NCI-H1417 (cell line): Measurements from ENCODE around the gene FLNC.

Source experiments
- DNase-seq, 3 experiments: peaks; one replicate each; lab custom pipeline; 2025; lab: John Stamatoyannopoulos, UW

FLNC gene

GRCh38 chr7:128844777-128845311 lies 14.6 kb downstream of the FLNC start:
- DNase-seq, result no peak

GRCh38 chr7:128845475-128845874 lies 15.3 kb downstream of the FLNC start:
- no peak for DNase-seq

- no peak for DNase-seq
These were observed 15.8 kb downstream of the FLNC start for GRCh38 chr7:128845987-128846386.

- no peak for DNase-seq
These were observed 16.7 kb downstream of the FLNC start for GRCh38 chr7:128846781-128847444.

- no peak for DNase-seq
These were observed 17.6 kb downstream of the FLNC start for GRCh38 chr7:128847721-128848211.

GRCh38 chr7:128848289-128849155 lies 18.3 kb downstream of the FLNC start:
- DNase-seq, result no peak

GRCh38 chr7:128849156-128849515 lies 18.9 kb downstream of the FLNC start:
- no peak for DNase-seq

GRCh38 chr7:128849804-128850490 lies 19.7 kb downstream of the FLNC start:
- no peak for DNase-seq

- no peak for DNase-seq
These were observed 22.5 kb downstream of the FLNC start for GRCh38 chr7:128852537-128853254.

GRCh38 chr7:128853799-128854198 lies 23.6 kb downstream of the FLNC start:
- DNase-seq, result no peak

- no peak for DNase-seq
These were observed 24.2 kb downstream of the FLNC start for GRCh38 chr7:128854396-128854795.

- DNase-seq, result no peak
These were observed 25.4 kb downstream of the FLNC start for GRCh38 chr7:128855559-128855958.

- DNase-seq, result no peak
These were observed 26.0 kb downstream of the FLNC start for GRCh38 chr7:128856001-128856718.

GRCh38 chr7:128858380-128859231 lies 28.4 kb downstream of the FLNC start:
- DNase-seq, result no peak

GRCh38 chr7:128859232-128860157 lies 29.3 kb downstream of the FLNC start:
- DNase-seq, result no peak

GRCh38 chr7:128860158-128861073 lies 30.2 kb downstream of the FLNC start:
- DNase-seq, result no peak

GRCh38 chr7:128861957-128862570 lies 31.9 kb downstream of the FLNC start:
- no peak for DNase-seq
